ENCODE results near the gene PKN1. TPM values are rescaled to one million over a fixed set of nuclear protein-coding genes. Genes with fewer than 3 reads are reported as not detected.
A peak's percentile ranks its signal among the peaks of the same experiment; 100 is the strongest.

PKN1 gene
- total and polyA plus RNA-seq, 9 of the 15 experiments (the other 6 are each of a cell fraction or from before 2014, with no cell fraction given): 0.30 to 228 (median 77.5) TPM

GRCh38 chr19:14440049-14440448, 6.9 kb downstream of the PKN1 start (continued):
- no peak for TF ChIP-seq PTTG1 (tag; IDR thresholded peaks at IDR 0.05; ENCODE audit: low read depth)
- no peak for TF ChIP-seq MCM2 (IDR thresholded peaks at IDR 0.05; ENCODE audit: low read depth)
- TF ChIP-seq ZNF395 (CRISPR knock-in tag; IDR thresholded peaks at IDR 0.05): peak; percentile 73
- 0 out of 2 replicates have a peak, but pooled peaks have one; percentile 28 for TF ChIP-seq MYC (IDR thresholded peaks at IDR 0.05; ENCODE audit: low read depth, low read length)
- TF ChIP-seq MYC (CRISPR knock-in tag; IDR thresholded peaks at IDR 0.05; ENCODE audit: borderline replicate concordance, low read depth): no peak
- no peak for TF ChIP-seq NFRKB (IDR thresholded peaks at IDR 0.05; ENCODE audit: low read depth)
- no peak for TF ChIP-seq MECOM (CRISPR knock-in tag; IDR thresholded peaks at IDR 0.05)
- TF ChIP-seq MAX (CRISPR knock-in tag; IDR thresholded peaks at IDR 0.05): peak; percentile 54; the same call in 1 of the 2 replicates
- 0 out of 4 replicates have a peak, but pooled peaks of 1 of the 2 experiments have one; percentile 24 for TF ChIP-seq HDAC1 (IDR thresholded peaks at IDR 0.05)
- no peak for TF ChIP-seq RNF219 (CRISPR knock-in tag; IDR thresholded peaks at IDR 0.05)
- no peak for TF ChIP-seq NCOA6 (IDR thresholded peaks at IDR 0.05)
- TF ChIP-seq NR2C1 (IDR thresholded peaks at IDR 0.05): no peak
- TF ChIP-seq NR2C1 (tag; IDR thresholded peaks at IDR 0.05): peak; percentile 53
- TF ChIP-seq ZNF445 (CRISPR knock-in tag; IDR thresholded peaks at IDR 0.05; ENCODE audit: low read depth): no peak
- TF ChIP-seq HDAC2 (IDR thresholded peaks at IDR 0.05): peak; percentile 60; the same call in 1 of the 2 replicates
- TF ChIP-seq SPI1 (IDR thresholded peaks at IDR 0.05; ENCODE audit: borderline replicate concordance, low read depth, low read length): peak; percentile 100
- no peak for TF ChIP-seq CCAR2 (IDR thresholded peaks at IDR 0.05; ENCODE audit: low read depth, low read length)
- no peak for TF ChIP-seq HES1 (IDR thresholded peaks at IDR 0.05; ENCODE audit: low read depth)
- TF ChIP-seq FOSL1 (tag; conservative IDR thresholded peaks at IDR 0.05): no peak
- TF ChIP-seq ZNF347 (CRISPR knock-in tag; IDR thresholded peaks at IDR 0.05; ENCODE audit: low read depth): no peak
- no peak for TF ChIP-seq HBP1 (CRISPR knock-in tag; IDR thresholded peaks at IDR 0.05)
- TF ChIP-seq FOXP1 (CRISPR knock-in tag; IDR thresholded peaks at IDR 0.05): no peak
- no peak for TF ChIP-seq TCF15 (CRISPR knock-in tag; IDR thresholded peaks at IDR 0.05)
- peak; percentile 57 for TF ChIP-seq SMAD4 (CRISPR knock-in tag; conservative IDR thresholded peaks at IDR 0.05)
